HG03575 (cell line): ENCODE measurements around the gene OR8S1.
"Not testable (repeated sequence)": the region's sequence is repeated elsewhere in the genome, so short reads cannot be mapped to it uniquely, and the experiment has no call there.

Source experiments
- ATAC-seq: cut with Tn5 transposase; IDR thresholded peaks from one replicate; pipeline ENCODE4 v1.9.1; 2021; ENCODE audit not compliant: unreplicated experiment, insufficient number of reproducible peaks, low FRiP score; ENCODE audit errors: extremely low read depth

The OR8S1 gene, protein sequence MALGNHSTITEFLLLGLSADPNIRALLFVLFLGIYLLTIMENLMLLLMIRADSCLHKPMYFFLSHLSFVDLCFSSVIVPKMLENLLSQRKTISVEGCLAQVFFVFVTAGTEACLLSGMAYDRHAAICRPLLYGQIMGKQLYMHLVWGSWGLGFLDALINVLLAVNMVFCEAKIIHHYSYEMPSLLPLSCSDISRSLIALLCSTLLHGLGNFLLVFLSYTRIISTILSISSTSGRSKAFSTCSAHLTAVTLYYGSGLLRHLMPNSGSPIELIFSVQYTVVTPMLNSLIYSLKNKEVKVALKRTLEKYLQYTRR

DNA sequence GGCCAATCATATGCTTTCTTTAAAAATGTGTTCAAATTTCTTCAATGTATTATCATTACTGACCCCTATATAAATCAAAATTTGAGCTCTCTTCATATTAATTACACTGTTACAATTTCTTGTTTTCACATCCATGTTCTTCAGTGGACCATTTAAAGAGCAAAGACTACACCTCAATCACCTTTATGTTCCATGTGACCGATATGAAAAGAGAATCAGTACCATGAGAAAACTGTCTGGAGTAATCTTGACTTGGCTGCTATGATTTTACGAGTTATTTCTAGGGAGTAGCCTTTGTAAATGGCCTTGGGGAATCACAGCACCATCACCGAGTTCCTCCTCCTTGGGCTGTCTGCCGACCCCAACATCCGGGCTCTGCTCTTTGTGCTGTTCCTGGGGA lies at the start of gene OR8S1:
OR8S1 (plus strand) TSS at position 301 of the 400 bp plus-strand sequence; CDS start at position 301, 0 bp downstream.
- ATAC-seq = no peak

- no peak for ATAC-seq
Measured at GRCh38 chr12:48482198-48482597, 43.2 kb upstream of the OR8S1 start, which contains the start of gene C12orf54. Gene C12orf54, plus strand, starts transcription at chr12:48482498. Its CDS starts 799 bp downstream, at chr12:48483297.

DNA sequence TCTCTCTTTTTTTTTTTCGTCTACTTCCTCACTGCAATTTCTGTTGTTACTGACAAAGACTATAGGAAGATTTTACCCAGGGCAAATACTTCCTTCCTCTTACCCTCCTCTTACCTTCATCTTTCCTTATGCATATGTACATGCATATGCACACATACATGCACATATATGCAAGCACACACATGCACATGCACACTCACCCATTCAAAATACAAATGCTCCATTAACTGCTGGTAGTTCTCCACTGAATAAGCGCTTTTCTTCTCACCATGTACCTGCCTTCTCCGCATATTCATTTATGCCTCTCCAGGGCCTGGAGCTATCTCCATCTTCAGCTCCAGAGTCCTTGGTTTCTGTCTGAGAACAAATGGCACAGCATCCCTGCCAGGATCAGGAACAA lies 42.5 kb upstream of the OR8S1 start:
- ATAC-seq = no peak

GRCh38 chr12:48486261-48486660 lies 39.2 kb upstream of the OR8S1 start:
- ATAC-seq = no peak

DNA sequence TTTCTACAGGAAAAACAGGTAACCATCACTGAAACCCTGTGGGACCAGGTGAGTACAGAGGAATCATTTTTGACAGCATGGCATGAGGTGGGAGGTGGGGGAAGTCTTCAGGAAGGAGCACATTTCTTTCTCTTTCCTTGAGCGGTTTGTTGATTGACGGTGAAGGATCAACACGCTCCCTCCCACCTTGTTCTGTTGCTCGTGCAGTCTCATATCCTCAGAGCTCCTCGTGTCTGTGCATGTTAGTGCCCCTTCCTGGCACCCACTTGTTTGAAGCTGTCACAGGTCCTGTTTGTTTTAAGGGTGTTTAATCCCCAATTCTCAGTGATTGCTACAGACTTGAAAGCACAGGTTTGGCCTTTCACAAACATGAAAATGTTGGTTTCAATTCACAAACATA lies 38.8 kb upstream of the OR8S1 start:
- no peak for ATAC-seq

- peak; percentile 89 for ATAC-seq
Measured at GRCh38 chr12:48489012-48489411, 36.4 kb upstream of the OR8S1 start.

GRCh38 chr12:48489456-48489855 lies 36.0 kb upstream of the OR8S1 start:
- ATAC-seq = not testable (repeated sequence)

GRCh38 chr12:48500281-48500680 lies 25.2 kb upstream of the OR8S1 start:
- ATAC-seq = not testable (repeated sequence)

- ATAC-seq = not testable (repeated sequence)
Measured at GRCh38 chr12:48506836-48507235, 18.6 kb upstream of the OR8S1 start.

GRCh38 chr12:48508987-48509386 lies 16.4 kb upstream of the OR8S1 start:
- no peak for ATAC-seq

DNA sequence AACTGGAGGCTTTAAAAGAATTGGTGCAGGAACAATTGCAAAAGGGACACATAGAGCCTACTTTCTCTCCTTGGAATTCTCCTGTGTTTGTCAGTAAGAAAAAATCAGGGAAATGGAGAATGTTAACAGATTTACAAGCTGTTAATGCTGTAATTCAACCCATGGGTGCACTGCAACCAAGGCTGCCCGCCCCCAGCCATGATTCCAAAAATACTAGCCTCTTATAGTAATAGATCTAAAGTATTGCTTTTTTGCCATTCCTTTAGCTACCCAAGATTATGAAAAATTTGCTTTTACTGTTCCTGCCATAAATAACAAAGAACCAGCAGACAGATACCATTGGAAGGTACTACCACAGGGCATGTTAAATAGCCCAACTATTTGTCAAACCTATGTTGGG lies 15.3 kb upstream of the OR8S1 start:
- ATAC-seq = no peak

DNA sequence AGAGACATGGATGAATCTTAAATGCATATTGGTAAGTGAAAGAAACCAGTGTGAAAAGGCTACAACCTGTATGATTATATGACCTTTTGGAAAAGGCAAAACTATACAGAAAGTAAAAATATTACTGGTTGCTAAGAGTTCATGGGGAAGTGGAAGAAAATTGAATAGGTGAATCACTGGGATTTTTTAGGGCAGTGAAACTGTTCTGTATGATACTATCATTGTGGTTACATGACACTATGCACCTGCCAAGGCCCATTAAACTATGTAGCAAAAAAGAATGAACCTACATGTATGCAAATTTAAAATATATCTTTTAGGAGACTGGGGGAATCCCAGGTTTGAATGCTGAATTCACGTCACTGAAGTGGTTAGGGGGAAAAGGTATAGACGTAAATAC lies 12.6 kb upstream of the OR8S1 start:
- peak; percentile 71 for ATAC-seq

GRCh38 chr12:48514728-48515127 lies 10.7 kb upstream of the OR8S1 start:
- no peak for ATAC-seq

- ATAC-seq = not testable (repeated sequence)
Measured at GRCh38 chr12:48520381-48520780, 5.1 kb upstream of the OR8S1 start.

DNA sequence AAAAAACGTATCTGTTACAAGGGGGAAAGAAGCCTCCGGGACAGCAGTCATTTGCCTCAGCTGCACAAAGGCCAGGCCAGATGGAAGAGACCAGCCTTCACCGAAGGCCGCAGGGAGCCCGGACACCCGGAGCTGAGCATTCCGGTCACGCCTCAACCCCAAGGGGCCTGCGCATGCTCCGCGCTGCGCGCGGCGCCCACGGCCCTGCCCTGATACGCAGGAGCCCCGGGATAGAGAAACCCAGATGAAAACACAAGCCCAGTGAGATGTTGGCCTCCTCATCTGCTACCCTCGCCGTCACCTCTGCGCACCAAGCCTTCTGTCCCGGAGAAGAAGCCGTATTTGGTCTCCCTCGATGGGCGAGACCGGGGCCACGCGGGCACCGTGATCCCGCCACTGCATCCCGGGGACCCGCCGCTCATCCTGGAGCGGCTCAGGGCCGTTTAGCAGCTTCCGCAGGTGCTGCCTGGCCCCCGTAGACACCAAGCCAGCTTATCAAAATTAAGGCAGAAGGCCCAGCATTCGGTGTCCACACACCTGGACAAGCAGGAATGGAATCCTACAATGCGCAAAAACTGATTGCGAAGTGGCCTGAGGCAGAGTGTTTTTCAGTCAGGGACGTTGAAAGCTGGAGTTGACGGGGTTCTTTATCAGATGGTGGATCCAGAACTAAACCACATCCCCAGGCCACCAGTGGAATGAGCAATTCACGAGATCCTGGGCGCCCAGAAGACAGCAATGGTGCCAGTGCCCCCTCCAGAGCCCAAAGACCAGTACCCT lies 2.6 kb downstream of the OR8S1 start:
- ATAC-seq = no peak

- no peak for ATAC-seq
Measured at GRCh38 chr12:48532601-48533000, 7.2 kb downstream of the OR8S1 start.

GRCh38 chr12:48536602-48537001 lies 11.2 kb downstream of the OR8S1 start:
- no peak for ATAC-seq

DNA sequence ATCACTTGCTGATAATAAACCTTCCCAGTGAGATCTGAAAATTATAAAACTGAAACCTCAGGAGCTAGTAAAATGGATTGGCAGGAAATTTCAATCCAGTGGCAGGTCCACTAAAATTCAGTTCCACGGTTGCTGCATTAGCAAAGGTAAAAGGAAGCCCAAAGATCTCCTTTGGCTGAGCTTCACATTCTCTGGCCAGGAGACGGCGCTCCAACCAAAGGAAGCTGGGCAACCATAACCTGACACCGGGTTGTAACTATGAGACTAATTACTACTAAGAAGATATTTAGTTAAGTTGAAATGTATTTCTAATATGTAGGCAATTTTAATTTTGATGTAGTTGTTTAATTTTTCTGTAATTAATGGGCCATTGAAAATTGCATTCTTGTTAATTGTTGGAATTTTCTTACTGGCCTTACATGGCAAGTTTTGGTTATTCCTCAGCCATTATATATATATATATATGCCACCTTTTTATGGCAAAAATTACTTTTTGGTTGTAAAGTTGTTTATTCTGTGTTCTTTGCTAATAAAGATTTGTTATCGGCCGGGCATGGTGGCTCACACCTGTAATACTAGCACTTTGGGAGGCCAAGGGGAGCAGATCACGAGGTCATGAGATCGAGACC lies 17.0 kb downstream of the OR8S1 start:
- ATAC-seq = no peak

- ATAC-seq = no peak
Measured at GRCh38 chr12:48545833-48546469, 20.5 kb downstream of the OR8S1 start.
